ENCODE results near the gene CLK2.
"Not testable (repeated sequence)": the region's sequence is repeated elsewhere in the genome, so short reads cannot be mapped to it uniquely, and the experiment has no call there.

Gene CLK2

DNA sequence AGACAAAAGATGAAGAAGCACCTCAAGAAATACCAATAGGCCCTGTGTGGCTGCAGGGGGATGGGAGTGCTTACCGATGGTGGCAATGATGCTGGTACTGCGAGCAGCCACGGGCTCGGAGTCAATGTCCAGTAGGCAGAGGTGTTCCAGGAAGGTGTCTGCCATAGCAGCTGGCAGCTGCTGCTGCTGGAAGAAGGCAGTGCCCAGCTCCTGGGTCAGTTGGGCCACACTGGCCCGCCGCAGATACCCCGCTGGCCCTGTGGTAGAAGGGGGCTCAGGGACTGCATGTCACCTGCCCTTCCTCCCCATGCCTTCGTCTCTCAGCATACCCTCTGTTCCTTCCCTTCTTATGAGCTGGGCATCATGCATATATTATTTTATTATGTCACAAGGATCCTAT, 26.7 kb upstream of the CLK2 start:
- intact Hi-C loops (cut with DNase I): no loop called here
- DNase-seq: peak in 2 of 10 donors; percentile 25 to 39

- peak in 1 of 10 donors; percentile 6 for DNase-seq
- intact Hi-C loops (cut with DNase I): no loop called here
These were observed 24.1 kb upstream of the CLK2 start for GRCh38 chr1:155297384-155297783.

GRCh38 chr1:155296661-155297060, 23.4 kb upstream of the CLK2 start:
- DNase-seq: no peak
- intact Hi-C loops (cut with DNase I): no loop called here

DNA sequence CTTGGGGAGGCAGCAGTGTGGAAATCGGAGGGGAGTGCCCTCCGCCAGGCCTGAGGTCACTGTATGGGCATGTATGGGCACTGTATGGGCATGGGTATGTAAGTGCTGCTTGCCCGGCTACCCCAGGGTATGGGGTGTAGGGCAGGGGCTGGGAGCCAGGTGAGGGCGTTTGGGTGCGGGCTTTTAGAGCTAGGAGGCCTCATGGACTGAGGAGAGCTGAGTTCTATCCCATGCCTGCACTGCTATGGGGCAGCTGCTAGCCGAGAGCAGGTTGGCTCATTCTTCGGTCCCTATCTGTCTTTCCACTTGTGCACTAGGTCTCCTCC, 22.6 kb upstream of the CLK2 start:
- intact Hi-C loops (cut with DNase I): no loop called here

DNA sequence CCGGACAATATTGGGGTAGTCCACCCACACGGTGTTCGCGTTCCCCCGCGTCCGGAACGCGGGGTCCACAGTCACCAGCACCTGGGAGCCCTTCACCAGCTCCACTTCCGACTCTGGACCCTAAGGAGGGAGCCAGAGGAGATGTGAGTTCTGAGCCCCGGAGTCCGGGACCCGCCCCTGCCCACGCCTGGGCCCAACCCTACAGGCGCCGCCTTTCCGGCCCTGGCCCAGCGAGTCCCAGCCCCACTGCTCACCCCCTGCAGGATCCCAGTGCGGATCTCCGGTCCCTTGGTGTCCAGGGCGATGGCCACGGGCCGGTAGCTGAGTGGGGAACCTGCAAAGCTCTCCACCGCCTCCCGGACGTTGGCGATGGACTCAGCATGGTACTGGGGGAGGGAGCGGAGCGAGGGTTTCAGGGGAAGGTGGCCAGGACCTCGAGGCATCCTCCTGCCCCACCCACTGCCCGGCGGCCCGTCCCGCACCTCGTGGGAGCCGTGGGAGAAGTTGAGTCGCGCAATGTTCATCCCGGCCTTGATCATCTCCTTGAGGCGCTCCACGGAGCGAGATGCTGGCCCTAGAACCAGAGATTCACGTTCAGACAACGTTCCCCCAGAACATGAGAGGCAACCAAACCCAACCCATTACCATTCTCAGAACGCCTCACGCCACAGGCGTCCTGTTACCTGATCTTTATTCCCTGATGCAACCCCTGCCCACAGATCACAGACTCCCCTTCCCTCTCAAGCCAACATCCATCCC, 22.1 kb upstream of the CLK2 start:
- peak in 1 of 10 donors; percentile 75 for DNase-seq
- intact Hi-C loops (cut with DNase I): no loop called here

More for the DNA sequence above, 22.6 kb upstream of the CLK2 start:
- DNase-seq: peak in 1 of 10 donors; percentile 56

DNA sequence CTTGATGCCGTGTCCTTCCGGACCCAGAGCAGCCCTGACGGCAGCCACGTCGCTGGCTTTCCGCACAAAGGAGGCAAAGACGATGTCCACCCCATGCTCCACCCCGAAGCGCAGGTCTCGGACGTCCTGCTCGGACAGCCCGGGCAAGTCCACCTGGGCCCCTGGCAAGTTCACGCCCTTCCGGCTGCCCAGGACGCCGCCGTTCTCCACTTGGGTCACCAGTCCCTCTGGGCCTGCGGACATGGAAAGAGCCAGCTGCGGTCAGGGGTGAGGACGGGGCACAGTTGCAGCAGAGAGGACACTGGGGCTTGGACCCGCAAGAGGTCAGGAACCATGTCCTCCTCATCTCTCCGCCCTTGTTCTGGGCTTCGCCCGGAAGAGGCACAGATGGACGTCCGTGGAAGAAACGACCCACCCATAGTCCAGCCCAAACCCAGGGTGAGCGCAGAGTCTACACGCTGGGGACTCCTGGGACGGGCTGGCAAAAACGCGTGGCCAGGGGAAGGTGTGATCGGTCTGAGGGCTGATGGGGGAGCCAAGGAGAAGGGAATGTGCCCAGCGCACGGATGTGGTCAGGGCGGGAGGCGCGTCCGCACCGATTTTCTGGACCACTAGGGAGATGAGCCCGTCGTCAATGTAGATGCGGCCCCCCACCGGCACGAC, 21.3 kb upstream of the CLK2 start:
- intact Hi-C loops (cut with DNase I): no loop called here
- peak in 2 of 10 donors; percentile 80 for DNase-seq

- peak in 1 of 10 donors; percentile 59 for DNase-seq
- intact Hi-C loops (cut with DNase I): no loop called here
These were observed 19.9 kb upstream of the CLK2 start for GRCh38 chr1:155293086-155293749.

DNA sequence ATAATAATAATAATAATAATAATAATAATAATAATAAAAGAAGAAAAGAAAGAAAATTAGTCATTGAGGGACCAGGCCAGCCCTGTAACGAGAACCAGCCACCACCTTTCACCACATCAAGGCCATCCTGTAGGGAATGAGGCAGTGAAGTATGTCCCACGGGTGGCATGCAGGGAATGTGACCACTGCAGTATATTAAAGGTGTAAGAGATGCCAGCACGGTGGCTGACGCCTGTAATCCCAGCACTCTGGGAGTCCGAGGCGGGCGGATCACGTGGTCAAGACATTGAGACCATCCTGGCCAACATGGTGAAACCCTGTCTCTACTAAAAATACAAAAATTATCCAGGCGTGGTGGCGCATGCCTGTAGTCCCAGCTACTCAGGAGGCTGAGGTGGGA, 17.7 kb upstream of the CLK2 start:
- intact Hi-C loops (cut with DNase I): not testable (repeated sequence)
- DNase-seq: peak in 1 of 10 donors; percentile 61

- intact Hi-C loops (cut with DNase I): no loop called here
- DNase-seq: peak in 2 of 10 donors; percentile 55 to 72
These were observed 14.8 kb upstream of the CLK2 start for GRCh38 chr1:155287987-155288543.

- peak in 1 of 10 donors; percentile 9 for DNase-seq
- intact Hi-C loops (cut with DNase I): no loop called here
These were observed 13.2 kb upstream of the CLK2 start for GRCh38 chr1:155286544-155286943.

DNA sequence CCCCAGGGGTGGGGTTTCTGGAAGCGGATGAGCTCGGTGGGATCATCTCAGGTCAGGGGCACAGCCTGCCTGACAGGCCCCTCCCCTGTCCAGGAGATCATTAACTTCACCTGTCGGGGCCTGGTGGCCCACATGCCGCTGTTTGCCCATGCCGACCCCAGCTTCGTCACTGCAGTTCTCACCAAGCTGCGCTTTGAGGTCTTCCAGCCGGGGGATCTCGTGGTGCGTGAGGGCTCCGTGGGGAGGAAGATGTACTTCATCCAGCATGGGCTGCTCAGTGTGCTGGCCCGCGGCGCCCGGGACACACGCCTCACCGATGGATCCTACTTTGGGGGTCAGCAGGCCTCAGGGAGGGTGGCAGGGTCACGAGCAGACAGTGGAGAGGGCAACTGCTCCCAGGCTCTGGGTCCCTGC, 12.3 kb upstream of the CLK2 start:
- peak in 2 of 10 donors; percentile 53 to 73 for DNase-seq
- intact Hi-C loops (cut with DNase I): no loop called here

- intact Hi-C loops (cut with DNase I): no loop called here
- peak in 2 of 10 donors; percentile 9 to 55 for DNase-seq
These were observed 11.8 kb upstream of the CLK2 start for GRCh38 chr1:155285063-155285462.

GRCh38 chr1:155284476-155284875, 11.2 kb upstream of the CLK2 start:
- DNase-seq: peak in 2 of 10 donors; percentile 64 to 68
- intact Hi-C loops (cut with DNase I): no loop called here

- intact Hi-C loops (cut with DNase I): no loop called here
- peak in 2 of 10 donors; percentile 31 to 62 for DNase-seq
These were observed 9.3 kb upstream of the CLK2 start for GRCh38 chr1:155282488-155283091.

DNA sequence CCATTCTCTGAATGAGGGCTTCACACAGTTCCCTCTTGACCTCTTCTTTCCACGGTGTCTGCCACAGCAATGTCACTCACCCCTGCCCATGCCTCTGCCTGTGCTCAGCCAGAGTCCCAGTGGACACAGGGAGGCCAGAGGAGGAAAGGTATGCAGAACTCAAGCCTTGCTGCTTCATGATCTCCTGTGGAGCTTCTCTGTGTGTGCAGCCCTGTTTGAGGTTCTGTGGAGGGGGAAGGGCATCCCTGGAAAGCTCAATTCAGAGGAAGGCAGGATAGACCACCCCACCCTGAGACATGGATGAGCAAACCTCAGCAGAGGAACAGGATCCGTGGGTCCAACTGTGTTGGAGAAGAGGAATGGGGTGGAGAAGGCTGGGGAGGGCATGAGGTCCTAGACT, 6.0 kb upstream of the CLK2 start:
- intact Hi-C loops (cut with DNase I): no loop called here
- DNase-seq: peak in 2 of 10 donors; percentile 29 to 42

DNA sequence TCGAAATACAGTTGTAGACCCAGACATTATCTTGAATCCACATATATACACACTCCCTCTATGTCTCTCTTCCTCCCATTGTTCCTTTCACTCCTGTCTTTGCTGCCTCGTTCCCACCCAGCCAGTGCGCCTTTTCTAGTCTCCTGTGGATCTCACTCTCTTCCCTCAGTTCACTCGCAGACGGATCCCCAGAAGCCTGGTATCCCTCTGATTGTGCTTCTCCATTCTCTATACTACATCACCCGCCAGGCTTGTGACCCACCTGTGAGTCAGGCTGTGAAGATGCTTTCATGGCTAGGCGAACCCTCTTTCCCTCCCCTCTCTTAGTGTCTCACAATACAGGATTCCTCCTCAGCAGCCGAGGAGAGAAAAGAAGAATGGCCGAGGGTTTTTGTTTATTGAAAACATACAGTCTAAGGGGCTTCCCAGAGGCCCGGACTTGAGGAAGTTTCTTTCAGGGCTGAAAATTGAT, 5.4 kb upstream of the CLK2 start:
- intact Hi-C loops (cut with DNase I): no loop called here
- peak in 2 of 10 donors; percentile 70 to 78 for DNase-seq

DNA sequence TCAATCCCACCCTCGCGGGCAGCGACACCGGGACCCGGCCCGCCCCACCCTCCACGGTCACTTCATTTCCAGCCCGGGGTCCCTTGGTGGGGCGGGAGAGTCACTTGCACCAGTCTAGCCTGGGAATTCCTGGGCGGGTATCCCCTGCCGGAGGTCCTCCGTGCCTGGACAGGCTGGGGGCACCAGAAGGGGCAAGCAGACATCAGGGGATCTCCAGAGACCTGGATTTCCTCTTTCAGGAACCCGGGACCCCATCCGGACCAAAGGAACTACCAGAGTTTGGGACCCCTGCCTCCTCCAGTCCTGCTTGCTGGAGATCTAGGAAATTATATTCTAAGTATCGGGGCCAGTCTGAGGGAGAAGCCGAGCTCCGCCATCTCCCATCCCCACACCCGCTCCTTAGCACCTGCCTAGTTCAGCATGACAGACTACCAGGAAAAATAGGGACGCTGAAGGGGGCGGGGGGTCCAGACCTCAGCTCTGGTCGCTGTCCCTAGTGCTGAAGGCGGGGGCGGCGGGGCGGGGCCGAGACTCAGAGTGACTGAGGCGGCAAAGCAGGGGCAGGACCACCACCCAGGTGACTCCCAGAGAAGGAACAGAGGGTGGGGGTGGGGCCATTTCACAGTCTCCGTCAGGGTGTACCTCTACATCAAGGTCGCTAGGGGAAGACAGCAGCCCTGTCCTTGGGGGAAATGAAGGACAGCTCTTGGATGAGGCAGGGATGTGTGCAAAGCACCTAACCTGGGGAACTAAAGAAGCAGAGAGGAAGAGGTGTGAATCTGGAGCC, 4.8 kb upstream of the CLK2 start:
- intact Hi-C loops (cut with DNase I): loop anchor here (1.0 kb wide), 1 partner anchor 45 kb away; no protein-coding TSS in a partner anchor

DNA sequence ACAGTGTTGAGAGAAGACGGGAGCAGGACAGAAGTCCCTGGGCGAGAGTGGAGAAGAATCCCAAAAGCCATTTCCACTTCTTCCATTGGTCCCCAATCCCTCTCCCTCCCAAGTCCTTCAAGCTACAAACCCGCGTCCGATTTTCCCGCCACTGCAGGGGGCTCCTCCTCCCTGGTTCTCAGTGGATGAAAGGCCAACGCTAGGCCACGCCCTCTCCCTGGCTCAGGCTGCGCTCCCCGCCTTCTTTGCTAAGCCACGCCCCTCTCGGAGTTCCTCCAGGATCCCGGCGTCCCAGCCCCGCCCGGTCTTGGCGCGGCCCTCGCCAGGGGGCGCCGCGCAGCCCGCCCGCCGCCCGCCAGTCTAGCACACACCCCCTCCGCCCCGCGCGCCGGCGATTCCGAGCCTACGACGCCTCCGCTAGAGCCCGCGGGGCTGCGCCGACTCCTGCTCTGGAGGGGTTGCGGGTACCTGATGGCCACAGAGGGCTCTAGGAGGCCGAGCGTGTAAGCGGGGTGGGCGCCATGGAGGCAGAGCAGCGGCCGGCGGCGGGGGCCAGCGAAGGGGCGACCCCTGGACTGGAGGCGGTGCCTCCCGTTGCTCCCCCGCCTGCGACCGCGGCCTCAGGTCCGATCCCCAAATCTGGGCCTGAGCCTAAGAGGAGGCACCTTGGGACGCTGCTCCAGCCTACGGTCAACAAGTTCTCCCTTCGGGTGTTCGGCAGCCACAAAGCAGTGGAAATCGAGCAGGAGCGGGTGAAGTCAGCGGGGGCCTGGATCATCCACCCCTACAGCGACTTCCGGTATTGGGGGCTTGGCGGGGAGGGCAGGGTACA, 4.0 kb upstream of the CLK2 start, which contains the start of gene HCN3:
Gene HCN3 (plus strand): TSS at position 394 of the 832 bp plus-strand sequence. CDS start 128 bp downstream, at position 522.
- intact Hi-C loops (cut with DNase I): loop anchor here (1.0 kb wide), 1 partner anchor 46 kb away; no protein-coding TSS in a partner anchor
- DNase-seq: peak; percentile 96 to 100 (median 98)

More for the DNA sequence above, 4.8 kb upstream of the CLK2 start:
- DNase-seq: peak in 3 of 10 donors; percentile 32 to 82 (median 78)

Measured in posterior cingulate gyrus (tissue), 11 donors.